Measurements from ENCODE around the gene HBG2. TPM values are rescaled to one million over a fixed set of nuclear protein-coding genes. Genes with fewer than 3 reads are reported as not detected.
"Not testable (repeated sequence)": the region's sequence is repeated elsewhere in the genome, so short reads cannot be mapped to it uniquely, and the experiment has no call there.

HBG2 gene
- total and polyA plus RNA-seq, 9 of the 15 experiments (the other 6 are each of a cell fraction or from before 2014, with no cell fraction given), result 1,626 to 58,619 (median 10,515) TPM

- POLR2A ChIA-PET, result interaction anchor here (0.7 to 3.3 kb wide), 12 partner anchors 9 to 120 kb away, joined by 3 to 21 read pairs (median 4); partner anchors contain the start of gene HBE1
- H3K9ac ChIP-seq (ENCODE audit: insufficient read depth in 1 of 2, low read depth in 2 of 2, low read length in 2 of 2), result peak overlapping the region; percentile 70 to 75; a peak in 3 of 4 replicates
- H3K4me3 ChIP-seq, result peak overlapping the region; percentile 54
- BruUV-seq (replicated peaks); intact Hi-C loops (cut with micrococcal nuclease); H3K9me1 ChIP-seq (ENCODE audit: control insufficient read depth, insufficient read depth, low read length); H4K20me1 ChIP-seq (replicated peaks; ENCODE audit: control insufficient read depth, insufficient read depth, low read length); H3K27me3 ChIP-seq (ENCODE audit: control insufficient read depth in 2 of 2, insufficient read depth in 2 of 2, low read length in 2 of 2); CTCF ChIA-PET (ENCODE audit: low intra/inter-chr PET ratio); H3K9me3 ChIP-seq (replicated peaks; ENCODE audit: control insufficient read depth, insufficient read depth, low read depth, low read length); in situ Hi-C loops (cut with MboI); ATAC-seq; H2AFZ ChIP-seq (ENCODE audit: low read depth, low read length); TF ChIP-seq ATF1 (CRISPR knock-in tag; IDR thresholded peaks at IDR 0.05): not testable (repeated sequence)
- H3K4me2 ChIP-seq (ENCODE audit: insufficient read depth, low read length), result peak overlapping the region; percentile 88
- WGBS (ENCODE audit: insufficient coverage, low coverage, missing lambda C conversion rate), result 1% methylated on average over 7 of the region's 7 CpGs
- H3K79me2 ChIP-seq (ENCODE audit: control insufficient read depth, insufficient read depth, low read length), result peaks cover 92% of the 10 kb centered on the region
- FAIRE-seq, result peak; percentile 67
- peak overlapping the region; percentile 25; the same call in 2 of the 3 replicates for H3K27ac ChIP-seq (ENCODE audit: extremely low read depth, low read depth, low read length)
- TF ChIP-seq ATF1 (tag; IDR thresholded peaks at IDR 0.05), result 0 out of 2 replicates have a peak, but pooled peaks have one; percentile 14
- 0 out of 2 replicates have a peak, but pooled peaks have one; percentile 48 for TF ChIP-seq RBFOX2 (IDR thresholded peaks at IDR 0.05; ENCODE audit: low read depth, low read length)
- peak; percentile 31 to 44; a peak in 2 of 4 replicates for TF ChIP-seq NRF1 (conservative IDR thresholded peaks at IDR 0.05 in 1 of 2, IDR thresholded peaks at IDR 0.05 in 1 of 2)
- peak; percentile 26 for TF ChIP-seq CHD1 (IDR thresholded peaks at IDR 0.05; ENCODE audit: low read length)
- 0 out of 4 replicates have a peak, but pooled peaks of 1 of the 2 experiments have one; percentile 20 for TF ChIP-seq HDAC1 (IDR thresholded peaks at IDR 0.05)
- peak in 1 of 4 experiments; percentile 52 for DNase-seq (ENCODE audit: extremely low read depth in 1 of 4, low spot score in 3 of 4)
- H3K36me3 ChIP-seq (ENCODE audit: control insufficient read depth, insufficient read depth, low read length), result peaks cover 54% of the 10 kb centered on the region
- H3K4me1 ChIP-seq (replicated peaks in 1 of 2; ENCODE audit: control insufficient read depth in 2 of 2, insufficient read depth in 2 of 2, low read length in 2 of 2), result peaks cover 8 to 14% of the 10 kb centered on the region in 2 experiments
Measured at GRCh38 chr11:5248498-5248897, 6.1 kb downstream of the HBG2 start.
